Activated CD8-positive, alpha-beta memory T cell treated with anti-CD3 and anti-CD28 coated beads, Interleukin-2, amount 50 U/mL, for 1 hour (primary cell): ENCODE measurements around the gene BTBD17.

Source experiments
- DNase-seq: peaks from one replicate; pipeline ENCODE4 v3.0.0-alpha.2; 2020; ENCODE audit errors: extremely low read depth

The BTBD17 gene

GRCh38 chr17:74359916-74360315 is 1.8 kb downstream of the BTBD17 start:
- DNase-seq, result no peak

- DNase-seq, result no peak
Observed at GRCh38 chr17:74358697-74359096, 3.0 kb downstream of the BTBD17 start.

GRCh38 chr17:74357466-74357809 is 4.2 kb downstream of the BTBD17 start:
- no peak for DNase-seq

- DNase-seq, result no peak
Observed at GRCh38 chr17:74356646-74357465, 4.8 kb downstream of the BTBD17 start.

- no peak for DNase-seq
Observed at GRCh38 chr17:74355065-74355464, 6.6 kb downstream of the BTBD17 start.

- no peak for DNase-seq
Observed at GRCh38 chr17:74354561-74354960, 7.1 kb downstream of the BTBD17 start.

- no peak for DNase-seq
Observed at GRCh38 chr17:74354123-74354522, 7.5 kb downstream of the BTBD17 start.

- DNase-seq, result no peak
Observed at GRCh38 chr17:74353446-74354060, 8.1 kb downstream of the BTBD17 start.

GRCh38 chr17:74351552-74352210 is 10.0 kb downstream of the BTBD17 start:
- DNase-seq, result no peak

- DNase-seq, result no peak
Observed at GRCh38 chr17:74350486-74350885, 11.2 kb downstream of the BTBD17 start.

GRCh38 chr17:74349120-74349519 is 12.5 kb downstream of the BTBD17 start:
- DNase-seq, result no peak

GRCh38 chr17:74347646-74348045 is 14.0 kb downstream of the BTBD17 start:
- DNase-seq, result no peak

GRCh38 chr17:74345433-74346241 is 16.0 kb downstream of the BTBD17 start:
- DNase-seq, result no peak

- DNase-seq, result no peak
Observed at GRCh38 chr17:74344658-74345057, 17.0 kb downstream of the BTBD17 start.

- no peak for DNase-seq
Observed at GRCh38 chr17:74343526-74344284, 18.0 kb downstream of the BTBD17 start.

- no peak for DNase-seq
Observed at GRCh38 chr17:74343121-74343520, 18.5 kb downstream of the BTBD17 start.

- DNase-seq, result no peak
Observed at GRCh38 chr17:74342224-74342623, 19.4 kb downstream of the BTBD17 start.

GRCh38 chr17:74340470-74341023 is 21.1 kb downstream of the BTBD17 start:
- DNase-seq, result no peak

GRCh38 chr17:74339537-74340195 is 22.0 kb downstream of the BTBD17 start:
- no peak for DNase-seq

GRCh38 chr17:74337834-74338500 is 23.7 kb downstream of the BTBD17 start:
- no peak for DNase-seq
